ENCODE data around the gene PLPPR5.

PLPPR5 gene

GRCh38 chr1:98969798-98970490 is 34.7 kb downstream of the PLPPR5 start:
- DNase-seq (ENCODE audit: low spot score), result no peak

- DNase-seq (ENCODE audit: low spot score), result no peak
These were observed 37.5 kb downstream of the PLPPR5 start for GRCh38 chr1:98967122-98967521.

GRCh38 chr1:98965394-98965793 is 39.3 kb downstream of the PLPPR5 start:
- no peak for DNase-seq (ENCODE audit: low spot score)

- DNase-seq (ENCODE audit: low spot score), result no peak
These were observed 40.5 kb downstream of the PLPPR5 start for GRCh38 chr1:98964198-98964597.

GRCh38 chr1:98963064-98963758 is 41.5 kb downstream of the PLPPR5 start:
- DNase-seq (ENCODE audit: low spot score), result no peak

GRCh38 chr1:98962156-98962555 is 42.5 kb downstream of the PLPPR5 start:
- DNase-seq (ENCODE audit: low spot score), result no peak

GRCh38 chr1:98949621-98950020 is 55.0 kb downstream of the PLPPR5 start:
- DNase-seq (ENCODE audit: low spot score), result no peak

- DNase-seq (ENCODE audit: low spot score), result no peak
These were observed 55.5 kb downstream of the PLPPR5 start for GRCh38 chr1:98949166-98949565.

- no peak for DNase-seq (ENCODE audit: low spot score)
These were observed 57.6 kb downstream of the PLPPR5 start for GRCh38 chr1:98947071-98947470.

GRCh38 chr1:98940722-98941079 is 64.0 kb downstream of the PLPPR5 start:
- no peak for DNase-seq (ENCODE audit: low spot score)

- DNase-seq (ENCODE audit: low spot score), result no peak
These were observed 64.5 kb downstream of the PLPPR5 start for GRCh38 chr1:98940069-98940721.

GRCh38 chr1:98939471-98939870 is 65.2 kb downstream of the PLPPR5 start:
- DNase-seq (ENCODE audit: low spot score), result no peak

- DNase-seq (ENCODE audit: low spot score), result no peak
These were observed 67.3 kb downstream of the PLPPR5 start for GRCh38 chr1:98937347-98937746.

- no peak for DNase-seq (ENCODE audit: low spot score)
These were observed 72.5 kb downstream of the PLPPR5 start for GRCh38 chr1:98932184-98932583.

- no peak for DNase-seq (ENCODE audit: low spot score)
These were observed 73.4 kb downstream of the PLPPR5 start for GRCh38 chr1:98931128-98931835.

GRCh38 chr1:98929437-98929836 is 75.2 kb downstream of the PLPPR5 start:
- no peak for DNase-seq (ENCODE audit: low spot score)

- no peak for DNase-seq (ENCODE audit: low spot score)
These were observed 78.1 kb downstream of the PLPPR5 start for GRCh38 chr1:98926597-98926996.

- no peak for DNase-seq (ENCODE audit: low spot score)
These were observed 79.7 kb downstream of the PLPPR5 start for GRCh38 chr1:98924977-98925376.

- DNase-seq (ENCODE audit: low spot score), result no peak
These were observed 81.0 kb downstream of the PLPPR5 start for GRCh38 chr1:98923667-98924066.

GRCh38 chr1:98921817-98922216 is 82.8 kb downstream of the PLPPR5 start:
- DNase-seq (ENCODE audit: low spot score), result no peak

GRCh38 chr1:98920441-98921110 is 84.1 kb downstream of the PLPPR5 start:
- DNase-seq (ENCODE audit: low spot score), result no peak

GRCh38 chr1:98919652-98920051 is 85.0 kb downstream of the PLPPR5 start:
- DNase-seq (ENCODE audit: low spot score), result no peak
